Measurements from ENCODE around the gene POU2F1. TPM values are rescaled to one million over a fixed set of nuclear protein-coding genes. Genes with fewer than 3 reads are reported as not detected.

POU2F1 gene
- polyA plus RNA-seq, 1 donor (not counting 4 experiments of a cell fraction or from before 2014, with no cell fraction given): 3.2 TPM

DNA sequence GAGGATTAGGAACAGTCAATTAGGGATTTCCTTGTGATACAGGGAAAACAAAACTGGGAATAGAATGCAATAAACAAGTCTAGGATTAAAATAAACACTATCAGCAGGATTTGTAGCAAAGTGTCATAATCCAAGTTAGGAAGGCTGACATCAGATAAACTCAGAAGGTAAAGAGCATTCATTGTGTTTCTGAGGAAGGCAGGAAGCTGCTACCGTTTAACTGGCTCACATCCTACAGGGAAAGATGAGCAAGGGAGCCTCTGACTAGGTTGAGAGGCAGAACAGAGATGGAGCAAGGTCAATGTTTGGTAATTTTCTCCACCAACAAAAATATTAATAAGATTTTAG lies 124.7 kb downstream of the POU2F1 start:
- no peaks in the 10 kb centered on the region for H4K20me1 ChIP-seq (ENCODE audit: control insufficient read depth, extremely low read depth, insufficient read depth, low read length)
- no peaks in the 10 kb centered on the region for H3K79me2 ChIP-seq (ENCODE audit: control insufficient read depth, insufficient read depth, low read length)
- no peaks in the 10 kb centered on the region for H3K4me1 ChIP-seq (ENCODE audit: control insufficient read depth, extremely low read depth, insufficient read depth, low read length)
- DNase-seq (ENCODE audit: low read depth, low spot score) (no peak), FAIRE-seq (no peak)
- no peaks in the 10 kb centered on the region for H3K27me3 ChIP-seq (ENCODE audit: control insufficient read depth, extremely low read depth, insufficient read depth, low read length)
- no peak overlapping the region for H3K9ac ChIP-seq (ENCODE audit: control insufficient read depth, extremely low read depth, insufficient read depth, low read length)
- dilution Hi-C loops (cut with MboI; ENCODE audit: extremely low pct_ligation_motif_present, low sequenced_read_pairs): no loop called here
- TF ChIP-seq EZH2 (IDR thresholded peaks at IDR 0.05; ENCODE audit: low read length): no peak
- TF ChIP-seq, protein P1, sequence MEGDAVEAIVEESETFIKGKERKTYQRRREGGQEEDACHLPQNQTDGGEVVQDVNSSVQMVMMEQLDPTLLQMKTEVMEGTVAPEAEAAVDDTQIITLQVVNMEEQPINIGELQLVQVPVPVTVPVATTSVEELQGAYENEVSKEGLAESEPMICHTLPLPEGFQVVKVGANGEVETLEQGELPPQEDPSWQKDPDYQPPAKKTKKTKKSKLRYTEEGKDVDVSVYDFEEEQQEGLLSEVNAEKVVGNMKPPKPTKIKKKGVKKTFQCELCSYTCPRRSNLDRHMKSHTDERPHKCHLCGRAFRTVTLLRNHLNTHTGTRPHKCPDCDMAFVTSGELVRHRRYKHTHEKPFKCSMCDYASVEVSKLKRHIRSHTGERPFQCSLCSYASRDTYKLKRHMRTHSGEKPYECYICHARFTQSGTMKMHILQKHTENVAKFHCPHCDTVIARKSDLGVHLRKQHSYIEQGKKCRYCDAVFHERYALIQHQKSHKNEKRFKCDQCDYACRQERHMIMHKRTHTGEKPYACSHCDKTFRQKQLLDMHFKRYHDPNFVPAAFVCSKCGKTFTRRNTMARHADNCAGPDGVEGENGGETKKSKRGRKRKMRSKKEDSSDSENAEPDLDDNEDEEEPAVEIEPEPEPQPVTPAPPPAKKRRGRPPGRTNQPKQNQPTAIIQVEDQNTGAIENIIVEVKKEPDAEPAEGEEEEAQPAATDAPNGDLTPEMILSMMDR (optimal IDR thresholded peaks at IDR 0.05 in 1 of 3, IDR thresholded peaks at IDR 0.05 in 1 of 3, conservative IDR thresholded peaks at IDR 0.05 in 1 of 3; ENCODE audit: extremely low read depth in 1 of 3, insufficient read depth in 2 of 3, low read length in 3 of 3): no peak
- no peak overlapping the region for H2AFZ ChIP-seq (ENCODE audit: control insufficient read depth, low read length)
- H3K4me2 ChIP-seq (ENCODE audit: control insufficient read depth, extremely low read depth, insufficient read depth, low read depth, low read length): no peak overlapping the region
- H3K4me3 ChIP-seq (ENCODE audit: control insufficient read depth in 2 of 3, extremely low read depth in 1 of 3, insufficient read depth in 2 of 3, low read depth in 1 of 3, low read length in 3 of 3): no peak overlapping the region
- no peaks in the 10 kb centered on the region for H3K36me3 ChIP-seq (ENCODE audit: control insufficient read depth in 2 of 2, extremely low read depth in 1 of 2, insufficient read depth in 2 of 2, low read length in 2 of 2)
- H3K27ac ChIP-seq (ENCODE audit: control insufficient read depth, insufficient read depth, low read length): no peak overlapping the region
- no peaks in the 10 kb centered on the region for H3K9me1 ChIP-seq (ENCODE audit: control insufficient read depth, extremely low read depth, insufficient read depth, low read length)
- no peaks in the 10 kb centered on the region for H3K9me3 ChIP-seq (ENCODE audit: control insufficient read depth, low read depth, low read length)

DNA sequence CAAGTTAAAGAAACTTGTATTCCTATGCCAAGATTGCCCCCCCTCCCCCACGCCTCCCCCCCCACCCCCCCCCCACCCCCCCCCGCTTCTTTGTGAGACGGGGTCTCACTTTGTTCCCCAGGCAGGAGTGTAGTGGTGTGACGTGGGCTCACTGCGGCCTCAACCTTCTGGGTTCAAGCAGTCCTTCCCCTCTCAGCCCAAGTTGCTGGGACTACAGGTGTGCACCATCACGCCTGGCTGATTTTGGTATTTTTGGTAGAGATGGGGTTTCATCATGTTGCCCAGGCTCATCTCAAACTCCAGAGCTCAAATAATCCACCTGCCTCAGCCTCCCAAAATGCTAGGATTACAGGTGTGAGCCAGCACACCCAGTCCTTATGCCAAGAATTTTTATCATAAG lies 136.6 kb downstream of the POU2F1 start:
- Histone ChIP-seq H3K9ac (ENCODE audit: control insufficient read depth, extremely low read depth, insufficient read depth, low read length) (no peak overlapping the region), H3K27ac (ENCODE audit: control insufficient read depth, insufficient read depth, low read length) (no peak overlapping the region), H2AFZ (ENCODE audit: control insufficient read depth, low read length) (no peak overlapping the region), H3K36me3 (ENCODE audit: control insufficient read depth in 2 of 2, extremely low read depth in 1 of 2, insufficient read depth in 2 of 2, low read length in 2 of 2) (no peaks in the 10 kb centered on the region), H3K27me3 (ENCODE audit: control insufficient read depth, extremely low read depth, insufficient read depth, low read length) (no peaks in the 10 kb centered on the region), H3K9me1 (ENCODE audit: control insufficient read depth, extremely low read depth, insufficient read depth, low read length) (no peaks in the 10 kb centered on the region), H3K79me2 (ENCODE audit: control insufficient read depth, insufficient read depth, low read length) (no peaks in the 10 kb centered on the region), H3K4me3 (ENCODE audit: control insufficient read depth in 2 of 3, extremely low read depth in 1 of 3, insufficient read depth in 2 of 3, low read depth in 1 of 3, low read length in 3 of 3) (no peak overlapping the region), H3K9me3 (ENCODE audit: control insufficient read depth, low read depth, low read length) (no peaks in the 10 kb centered on the region), H4K20me1 (ENCODE audit: control insufficient read depth, extremely low read depth, insufficient read depth, low read length) (no peaks in the 10 kb centered on the region), H3K4me2 (ENCODE audit: control insufficient read depth, extremely low read depth, insufficient read depth, low read depth, low read length) (no peak overlapping the region), H3K4me1 (ENCODE audit: control insufficient read depth, extremely low read depth, insufficient read depth, low read length) (no peaks in the 10 kb centered on the region)
- TF ChIP-seq EZH2 (IDR thresholded peaks at IDR 0.05; ENCODE audit: low read length): no peak
- TF ChIP-seq, protein P1 (optimal IDR thresholded peaks at IDR 0.05 in 1 of 3, IDR thresholded peaks at IDR 0.05 in 1 of 3, conservative IDR thresholded peaks at IDR 0.05 in 1 of 3; ENCODE audit: extremely low read depth in 1 of 3, insufficient read depth in 2 of 3, low read length in 3 of 3): no peak
- DNase-seq (ENCODE audit: low read depth, low spot score): no peak
- no peak for FAIRE-seq
- dilution Hi-C loops (cut with MboI; ENCODE audit: extremely low pct_ligation_motif_present, low sequenced_read_pairs): no loop called here
